IMR-90 (cell line): ENCODE data around the gene GAL3ST1. TPM values are rescaled to one million over a fixed set of nuclear protein-coding genes. Genes with fewer than 3 reads are reported as not detected.

Source experiments
- ATAC-seq: fragments of 200-7000 bp; cut with Tn5 transposase; 2 replicates; pipeline ENCODE4 v1.9.1; 2020; ENCODE audit warnings: low read depth, mild to moderate bottlenecking, moderate library complexity
- BruUV-seq: library from RNA; stranded (reverse); fragments of 400-500 nt; replicated peaks from 2 replicates; lab custom pipeline; 2021; lab: Mats Ljungman, UMichigan
- CTCF ChIA-PET: fragments of 300-600 bp; formaldehyde crosslinking; extraction: SDS; loops from one replicate; lab custom pipeline; 2021; ENCODE audit warnings: antibody characterized with exemption; lab: Yijun Ruan, JAX
- POLR2A ChIA-PET: fragments of 300-600 bp; sonication (Branson Sonifier 250); formaldehyde crosslinking; loops from one replicate; lab custom pipeline; 2022; ENCODE audit warnings: antibody characterized with exemption; ENCODE audit not compliant: unreplicated experiment; lab: Charles Lee
- DNase-seq: peaks from one replicate; pipeline ENCODE4 v3.0.0; 2013
- H2AFZ ChIP-seq: replicated peaks from 2 replicates; pipeline ENCODE3; 2013; ENCODE audit warnings: low read length, mild to moderate bottlenecking; ENCODE audit not compliant: poor library complexity
- H2AK5ac ChIP-seq: 2 replicates; pipeline ENCODE4 v1.6.1; 2013; ENCODE audit warnings: low read depth, low read length, inconsistent platforms
- H2AK9ac ChIP-seq: replicated peaks from 2 replicates; pipeline ENCODE3; 2013; ENCODE audit warnings: mild to moderate bottlenecking, low read depth, low read length, moderate library complexity; ENCODE audit not compliant: poor library complexity
- H2BK120ac ChIP-seq: 2 replicates; pipeline ENCODE4 v1.6.1; 2013; ENCODE audit warnings: low read depth, low read length, inconsistent platforms
- H2BK15ac ChIP-seq: 3 replicates; pipeline ENCODE4 v1.6.1; 2013; ENCODE audit warnings: low read depth, low read length, inconsistent platforms
- H2BK20ac ChIP-seq: 2 replicates; pipeline ENCODE4 v1.6.1; 2013; ENCODE audit warnings: low read depth, mild to moderate bottlenecking, inconsistent platforms, low read length, moderate library complexity
- H2BK5ac ChIP-seq: 2 replicates; pipeline ENCODE4 v1.6.1; 2013; ENCODE audit warnings: mild to moderate bottlenecking, low read depth, low read length, inconsistent platforms; ENCODE audit not compliant: poor library complexity, severe bottlenecking
- H3K14ac ChIP-seq: replicated peaks from 2 replicates; pipeline ENCODE4 v1.6.1; 2013; ENCODE audit warnings: low read depth, low read length, inconsistent platforms
- H3K18ac ChIP-seq: 2 replicates; pipeline ENCODE4 v1.6.1; 2013; ENCODE audit warnings: low read depth, low read length, control low read depth
- H3K23ac ChIP-seq: 2 replicates; pipeline ENCODE4 v1.6.1; 2013; ENCODE audit warnings: low read depth, low read length, inconsistent platforms
- H3K27ac ChIP-seq: 2 replicates; pipeline ENCODE4 v1.5.1; 2013; ENCODE audit warnings: mild to moderate bottlenecking, control low read depth, low read length; ENCODE audit not compliant: insufficient read depth
- H3K27me3 ChIP-seq: 2 replicates; pipeline ENCODE4 v1.6.1; 2013; ENCODE audit warnings: low read length; ENCODE audit not compliant: control insufficient read depth, insufficient read depth
- H3K36me3 ChIP-seq: 2 replicates; pipeline ENCODE4 v1.6.1; 2013; ENCODE audit warnings: low read length, mixed read lengths; ENCODE audit not compliant: control insufficient read depth, insufficient read depth
- H3K4ac ChIP-seq: 2 replicates; pipeline ENCODE4 v1.6.1; 2013; ENCODE audit warnings: low read depth, low read length, inconsistent platforms
- H3K4me1 ChIP-seq: 2 replicates; pipeline ENCODE4 v1.6.1; 2013; ENCODE audit warnings: low read length, mixed read lengths; ENCODE audit not compliant: control insufficient read depth, insufficient read depth
- H3K4me2 ChIP-seq: 2 replicates; pipeline ENCODE4 v1.6.1; 2013; ENCODE audit warnings: low read depth, mild to moderate bottlenecking, control low read depth, low read length, moderate library complexity
- H3K4me3 ChIP-seq: 2 replicates; pipeline ENCODE4 v1.5.1; 2013; ENCODE audit warnings: low read depth, mild to moderate bottlenecking, control low read depth, low read length, moderate library complexity; ENCODE audit not compliant: insufficient read depth
- H3K56ac ChIP-seq: 2 replicates; pipeline ENCODE4 v1.6.1; 2013; ENCODE audit warnings: low read length, inconsistent platforms; ENCODE audit not compliant: insufficient read depth; ENCODE audit errors: extremely low read depth
- H3K79me1 ChIP-seq, 2 experiments: 2 replicates each; pipeline ENCODE4 v1.6.1; 2013; ENCODE audit warnings: low read length in 2 of 2, inconsistent platforms in 1 of 2, low read depth in 1 of 2
- H3K9ac ChIP-seq: 2 replicates; pipeline ENCODE4 v1.6.1; 2013; ENCODE audit warnings: low read depth, low read length, control low read depth
- H3K9me1 ChIP-seq: 2 replicates; pipeline ENCODE4 v1.6.1; 2013; ENCODE audit warnings: low read length, inconsistent platforms; ENCODE audit not compliant: insufficient read depth
- H3K9me3 ChIP-seq: 2 replicates; pipeline ENCODE4 v1.6.1; 2013; ENCODE audit warnings: low read length; ENCODE audit not compliant: control insufficient read depth, insufficient read depth
- H4K20me1 ChIP-seq: 2 replicates; pipeline ENCODE4 v1.6.1; 2013; ENCODE audit warnings: low read length, inconsistent platforms; ENCODE audit not compliant: insufficient read depth
- H4K5ac ChIP-seq: 2 replicates; pipeline ENCODE4 v1.6.1; 2013; ENCODE audit warnings: mild to moderate bottlenecking, low read depth, low read length, control low read depth
- H4K8ac ChIP-seq, 2 experiments: 2 replicates each; pipeline ENCODE4 v1.6.1; 2013; ENCODE audit warnings: low read depth in 2 of 2, low read length in 2 of 2, control low read depth in 1 of 2, inconsistent platforms in 1 of 2
- H4K91ac ChIP-seq: 2 replicates; pipeline ENCODE4 v1.6.1; 2013; ENCODE audit warnings: low read depth, low read length, inconsistent platforms; ENCODE audit not compliant: insufficient read depth
- CEBPB ChIP-seq: IDR thresholded peaks from 2 replicates; pipeline ENCODE4 v1.6.1; 2012; ENCODE audit warnings: low read depth, low read length, improper control_type of control experiment
- MAFK ChIP-seq: IDR thresholded peaks from 2 replicates; pipeline ENCODE4 v1.6.1; 2012; ENCODE audit warnings: low read depth, low read length, improper control_type of control experiment
- MAZ ChIP-seq: IDR thresholded peaks from 2 replicates; pipeline ENCODE4 v1.6.1; 2012; ENCODE audit warnings: low read depth, mild to moderate bottlenecking, low read length, improper control_type of control experiment, moderate library complexity, borderline replicate concordance
- MXI1 ChIP-seq: IDR thresholded peaks from 2 replicates; pipeline ENCODE4 v1.6.1; 2012; ENCODE audit warnings: low read depth, mild to moderate bottlenecking, low read length, moderate library complexity, borderline replicate concordance
- NFE2L2 ChIP-seq: fragments of 150-350 bp; IDR thresholded peaks from 2 replicates; pipeline ENCODE4 v1.6.1; 2016; ENCODE audit warnings: low read depth, mild to moderate bottlenecking, low read length
- POLR2A ChIP-seq: IDR thresholded peaks from 2 replicates; pipeline ENCODE4 v1.6.1; 2012; ENCODE audit warnings: mild to moderate bottlenecking, low read depth, low read length
- RAD21 ChIP-seq: IDR thresholded peaks from 2 replicates; pipeline ENCODE4 v1.6.1; 2012; ENCODE audit warnings: low read length, improper control_type of control experiment
- RCOR1 ChIP-seq: IDR thresholded peaks from 2 replicates; pipeline ENCODE4 v1.6.1; 2012; ENCODE audit warnings: mild to moderate bottlenecking, low read length, improper control_type of control experiment; ENCODE audit not compliant: insufficient replicate concordance
- RFX5 ChIP-seq: IDR thresholded peaks from 2 replicates; pipeline ENCODE4 v1.8.0; 2012; ENCODE audit warnings: low read depth, mild to moderate bottlenecking, low read length, moderate library complexity
- SMC3 ChIP-seq: fragments of 150-350 bp; IDR thresholded peaks from 2 replicates; pipeline ENCODE4 v1.6.1; 2016; ENCODE audit warnings: low read depth, mild to moderate bottlenecking, antibody characterized with exemption, low read length, moderate library complexity
- USF2 ChIP-seq: fragments of 150-350 bp; IDR thresholded peaks from 2 replicates; pipeline ENCODE4 v1.6.1; 2017; ENCODE audit warnings: mild to moderate bottlenecking, antibody characterized with exemption, low read length, low read depth
- WGBS, 2 experiments: methylation state at CpG; one replicate each; pipeline versions ENCODE4 v1.1.5 to v1.1.7; 2013; ENCODE audit warnings: missing lambda C conversion rate in 2 of 2; ENCODE audit not compliant: insufficient read length in 1 of 2; ENCODE audit errors: extremely low coverage in 2 of 2; 5-methylcytosine and 5-hydroxymethylcytosine counted together
- dilution Hi-C: fragments of 300-500 bp; cut with HindIII; formaldehyde crosslinking; loops from one replicate; pipeline ENCODE4 v1.14.3; 2018; ENCODE audit warnings: low sequenced_read_pairs; ENCODE audit not compliant: unreplicated experiment
- in situ Hi-C: fragments of 300-500 bp; cut with MboI; formaldehyde crosslinking; loops from 3 replicates; pipeline ENCODE4 v1.14.3; 2019; ENCODE audit warnings: low sequenced_read_pairs, inconsistent platforms, mixed read lengths
- intact Hi-C: fragments of 100-400 bp; cut with micrococcal nuclease; formaldehyde crosslinking; loops from 2 replicates; pipeline ENCODE4 v1.10.0; 2022
- polyA plus RNA-seq, 3 experiments: library from polyadenylated mRNA; depleted of rRNA; stranded (reverse); fragments of >200 nt; gene quantifications; 2 replicates each; pipeline ENCODE4 v1.2.3, GENCODE V29; 2012; ENCODE audit warnings: low replicate concordance in 1 of 3
- total RNA-seq: library from RNA; depleted of rRNA; stranded (reverse); fragments of >200 nt; gene quantifications from 2 replicates; pipeline ENCODE4 v1.2.3, GENCODE V29; 2012

Gene GAL3ST1
- total and polyA plus RNA-seq, 2 of the 4 experiments (the other 2 are of a cell fraction): not detected

GRCh38 chr22:30513462-30513861 is 61.0 kb downstream of the GAL3ST1 start:
- H3K9me3 ChIP-seq: peaks cover 3% of the 10 kb centered on the region; the same call in 1 of the 2 replicates
- DNase-seq (no peak), ATAC-seq (no peak)
- no peak for TF ChIP-seq SMC3
- TF ChIP-seq RFX5: no peak
- no peak for TF ChIP-seq USF2
- no peak for TF ChIP-seq MAFK
- TF ChIP-seq RAD21: no peak
- no peak for TF ChIP-seq CEBPB
- TF ChIP-seq MAZ: no peak
- TF ChIP-seq RCOR1: no peak
- no peak for TF ChIP-seq POLR2A
- no peak for TF ChIP-seq MXI1
- no peak for TF ChIP-seq NFE2L2
- ChIA-PET POLR2A (no interaction called here), CTCF (no interaction called here)
- no peak overlapping the region for H2AFZ ChIP-seq
- no peak overlapping the region for H3K23ac ChIP-seq
- H2AK9ac ChIP-seq: no peak overlapping the region
- intact Hi-C loops (no loop called here), in situ Hi-C loops (no loop called here), dilution Hi-C loops (no loop called here)
- no peak overlapping the region for H2BK5ac ChIP-seq
- no peak overlapping the region for H3K4me3 ChIP-seq
- no peak overlapping the region for H3K27ac ChIP-seq
- BruUV-seq: no TSS peak
- H3K4me1 ChIP-seq: no peaks in the 10 kb centered on the region
- no peaks in the 10 kb centered on the region for H3K36me3 ChIP-seq
- peaks cover 25% of the 10 kb centered on the region for H3K27me3 ChIP-seq
- no peak overlapping the region for H3K4ac ChIP-seq
- no peak overlapping the region for H3K4me2 ChIP-seq
- H3K14ac ChIP-seq: no peak overlapping the region
- no peak overlapping the region for H2BK120ac ChIP-seq
- H4K91ac ChIP-seq: no peak overlapping the region
- H2AK5ac ChIP-seq: no peak overlapping the region
- H4K5ac ChIP-seq: no peak overlapping the region
- no peaks in the 10 kb centered on the region for H3K9me1 ChIP-seq
- no peak overlapping the region for H3K18ac ChIP-seq
- no peaks in the 10 kb centered on the region for H3K79me1 ChIP-seq
- H2BK20ac ChIP-seq: no peak overlapping the region
- H4K20me1 ChIP-seq: no peaks in the 10 kb centered on the region
- H4K8ac ChIP-seq: no peak overlapping the region
- no peak overlapping the region for H3K56ac ChIP-seq
- 80% methylated on average over 3 of the region's 6 CpGs; no CpG with 5 or more reads in 1 of the 2 experiments for WGBS, 2 experiments
- H2BK15ac ChIP-seq: no peak overlapping the region
- no peak overlapping the region for H3K9ac ChIP-seq
